ENCODE results near the gene YIPF1. TPM values are rescaled to one million over a fixed set of nuclear protein-coding genes. Genes with fewer than 3 reads are reported as not detected.
A peak's percentile ranks its signal among the peaks of the same experiment; 100 is the strongest.

Gene YIPF1
- total RNA-seq, 1 donor from 2014 or later, result 25.6 TPM

DNA sequence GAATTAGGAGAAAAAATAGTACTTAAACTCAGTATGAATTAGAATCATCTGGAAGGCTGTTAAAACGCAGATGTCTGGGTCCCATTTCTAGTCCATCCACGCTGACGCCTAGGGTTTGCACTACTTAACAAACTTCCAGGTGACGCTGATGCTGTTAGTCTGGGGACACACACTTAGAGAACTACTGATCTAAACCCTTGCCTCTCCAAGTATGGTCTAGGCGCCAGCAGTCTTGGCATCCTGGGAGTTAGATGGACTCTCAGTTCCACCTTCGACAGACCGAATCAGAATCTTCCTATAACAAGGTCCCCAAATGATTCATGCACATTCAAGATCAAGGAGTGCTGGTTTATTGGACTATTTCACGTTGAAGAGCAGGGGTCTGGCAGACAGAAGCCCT is 15.9 kb upstream of the YIPF1 start:
- Mint-ChIP-seq H3K4me1 (ENCODE audit: unreplicated experiment) (peaks cover 18% of the 10 kb centered on the region), H3K27ac (ENCODE audit: unreplicated experiment) (no peak overlapping the region), H3K9me3 (ENCODE audit: unreplicated experiment) (no peaks in the 10 kb centered on the region), H3K4me3 (ENCODE audit: unreplicated experiment) (no peak overlapping the region), H3K36me3 (ENCODE audit: unreplicated experiment) (no peaks in the 10 kb centered on the region), H3K27me3 (ENCODE audit: unreplicated experiment) (no peaks in the 10 kb centered on the region)
- no peak for DNase-seq (ENCODE audit: extremely low spot score, unreplicated experiment)
- TF ChIP-seq, protein P1, sequence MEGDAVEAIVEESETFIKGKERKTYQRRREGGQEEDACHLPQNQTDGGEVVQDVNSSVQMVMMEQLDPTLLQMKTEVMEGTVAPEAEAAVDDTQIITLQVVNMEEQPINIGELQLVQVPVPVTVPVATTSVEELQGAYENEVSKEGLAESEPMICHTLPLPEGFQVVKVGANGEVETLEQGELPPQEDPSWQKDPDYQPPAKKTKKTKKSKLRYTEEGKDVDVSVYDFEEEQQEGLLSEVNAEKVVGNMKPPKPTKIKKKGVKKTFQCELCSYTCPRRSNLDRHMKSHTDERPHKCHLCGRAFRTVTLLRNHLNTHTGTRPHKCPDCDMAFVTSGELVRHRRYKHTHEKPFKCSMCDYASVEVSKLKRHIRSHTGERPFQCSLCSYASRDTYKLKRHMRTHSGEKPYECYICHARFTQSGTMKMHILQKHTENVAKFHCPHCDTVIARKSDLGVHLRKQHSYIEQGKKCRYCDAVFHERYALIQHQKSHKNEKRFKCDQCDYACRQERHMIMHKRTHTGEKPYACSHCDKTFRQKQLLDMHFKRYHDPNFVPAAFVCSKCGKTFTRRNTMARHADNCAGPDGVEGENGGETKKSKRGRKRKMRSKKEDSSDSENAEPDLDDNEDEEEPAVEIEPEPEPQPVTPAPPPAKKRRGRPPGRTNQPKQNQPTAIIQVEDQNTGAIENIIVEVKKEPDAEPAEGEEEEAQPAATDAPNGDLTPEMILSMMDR (IDR thresholded peaks at IDR 0.05), result no peak

DNA sequence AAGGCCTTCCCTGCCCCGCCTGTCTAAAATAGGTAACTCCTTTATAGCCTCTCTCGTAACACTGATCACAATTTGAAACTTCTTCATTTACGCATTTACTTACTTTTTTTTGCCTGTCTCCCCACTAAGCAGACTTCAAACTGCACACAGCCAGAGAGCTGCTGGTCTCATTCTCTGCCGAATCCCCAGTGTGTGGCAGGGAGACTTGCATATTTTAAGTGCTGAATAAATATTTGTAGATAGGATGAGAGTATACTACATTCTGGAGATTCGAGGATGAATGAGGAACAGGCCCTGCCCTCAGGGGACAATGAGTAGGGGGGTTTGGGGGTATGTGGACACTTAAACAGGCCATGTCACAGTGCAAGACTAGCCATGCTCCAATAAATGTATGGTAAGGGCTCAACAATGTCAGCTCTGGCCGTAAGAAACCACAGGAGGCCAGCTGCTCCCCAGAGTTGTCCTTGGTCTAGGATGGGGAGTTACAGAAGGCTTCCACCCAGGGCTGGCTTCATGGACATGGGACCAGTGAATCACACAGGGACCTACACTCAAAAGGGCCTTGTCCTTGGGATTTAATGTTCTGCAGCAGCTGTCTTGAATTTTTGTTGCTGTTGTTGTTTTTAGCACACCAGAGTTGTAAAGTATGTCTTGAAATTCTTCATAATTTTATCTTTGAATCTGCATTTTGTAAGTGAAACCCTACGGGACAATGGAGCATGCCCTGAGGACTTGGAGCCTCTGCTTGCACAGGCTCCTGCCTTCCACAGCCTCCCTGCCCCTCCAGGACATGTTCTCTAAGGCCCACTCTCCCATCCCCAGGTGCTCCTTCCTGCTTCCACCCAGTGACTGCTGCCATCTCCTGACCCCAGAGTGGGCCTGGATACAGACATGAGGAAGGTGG is 12.9 kb upstream of the YIPF1 start:
- Mint-ChIP-seq H3K27me3 (ENCODE audit: unreplicated experiment) (no peaks in the 10 kb centered on the region), H3K27ac (ENCODE audit: unreplicated experiment) (peak overlapping the region; percentile 27), H3K4me1 (ENCODE audit: unreplicated experiment) (peaks cover 25% of the 10 kb centered on the region), H3K36me3 (ENCODE audit: unreplicated experiment) (no peaks in the 10 kb centered on the region), H3K9me3 (ENCODE audit: unreplicated experiment) (no peaks in the 10 kb centered on the region), H3K4me3 (ENCODE audit: unreplicated experiment) (no peak overlapping the region)
- no peak for DNase-seq (ENCODE audit: extremely low spot score, unreplicated experiment)
- TF ChIP-seq, protein P1 (IDR thresholded peaks at IDR 0.05), result no peak

DNA sequence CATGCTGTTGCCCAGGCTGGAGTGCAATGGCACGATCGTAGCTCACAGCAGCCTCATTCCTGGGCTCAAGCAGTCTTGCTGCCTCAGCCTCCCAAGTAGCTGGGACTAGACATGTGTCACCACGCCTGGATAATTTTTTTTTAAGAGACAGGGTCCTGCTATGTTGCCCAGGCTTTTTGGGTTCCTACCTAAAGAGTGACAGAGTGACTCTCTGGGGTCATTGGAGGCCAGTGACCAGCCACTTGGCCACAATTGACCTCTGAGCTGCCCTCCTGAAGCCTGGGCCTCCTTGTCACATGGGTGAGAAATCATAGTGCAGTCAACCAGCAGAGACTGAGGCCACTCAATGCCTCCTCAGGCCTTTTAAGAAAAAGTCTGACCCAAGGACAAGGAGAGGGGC is 10.1 kb upstream of the YIPF1 start:
- H3K27ac Mint-ChIP-seq (ENCODE audit: unreplicated experiment), result no peak overlapping the region
- DNase-seq (ENCODE audit: extremely low spot score, unreplicated experiment), result no peak
- no peaks in the 10 kb centered on the region for H3K36me3 Mint-ChIP-seq (ENCODE audit: unreplicated experiment)
- H3K9me3 Mint-ChIP-seq (ENCODE audit: unreplicated experiment), result no peaks in the 10 kb centered on the region
- no peak overlapping the region for H3K4me3 Mint-ChIP-seq (ENCODE audit: unreplicated experiment)
- H3K27me3 Mint-ChIP-seq (ENCODE audit: unreplicated experiment), result no peaks in the 10 kb centered on the region
- TF ChIP-seq, protein P1 (IDR thresholded peaks at IDR 0.05), result no peak
- H3K4me1 Mint-ChIP-seq (ENCODE audit: unreplicated experiment), result peaks cover 34% of the 10 kb centered on the region

DNA sequence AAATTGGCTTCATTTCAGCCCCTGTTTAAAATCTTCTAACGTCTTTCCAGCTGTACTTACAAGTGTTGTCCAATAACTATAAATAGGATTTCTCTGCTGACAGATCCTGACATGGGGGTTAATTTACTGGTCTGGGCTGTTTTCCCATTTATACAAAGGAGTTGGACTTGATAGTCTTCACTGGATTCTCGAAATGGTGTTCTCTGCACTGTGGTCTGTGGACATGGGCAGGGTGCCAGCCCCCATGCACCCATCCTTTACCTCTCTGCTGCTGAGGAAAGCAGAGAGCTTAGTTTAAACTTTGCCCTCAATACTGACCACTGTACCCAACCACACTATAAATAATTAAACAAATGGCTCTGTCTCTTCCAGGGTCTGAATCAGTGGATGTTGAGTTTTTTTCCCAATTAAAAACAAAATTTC is 9.6 kb upstream of the YIPF1 start:
- no peak for DNase-seq (ENCODE audit: extremely low spot score, unreplicated experiment)
- TF ChIP-seq, protein P1 (IDR thresholded peaks at IDR 0.05), result no peak
- Mint-ChIP-seq H3K4me3 (ENCODE audit: unreplicated experiment) (no peak overlapping the region), H3K4me1 (ENCODE audit: unreplicated experiment) (peaks cover 34% of the 10 kb centered on the region), H3K27ac (ENCODE audit: unreplicated experiment) (no peak overlapping the region), H3K27me3 (ENCODE audit: unreplicated experiment) (no peaks in the 10 kb centered on the region), H3K9me3 (ENCODE audit: unreplicated experiment) (no peaks in the 10 kb centered on the region), H3K36me3 (ENCODE audit: unreplicated experiment) (no peaks in the 10 kb centered on the region)

DNA sequence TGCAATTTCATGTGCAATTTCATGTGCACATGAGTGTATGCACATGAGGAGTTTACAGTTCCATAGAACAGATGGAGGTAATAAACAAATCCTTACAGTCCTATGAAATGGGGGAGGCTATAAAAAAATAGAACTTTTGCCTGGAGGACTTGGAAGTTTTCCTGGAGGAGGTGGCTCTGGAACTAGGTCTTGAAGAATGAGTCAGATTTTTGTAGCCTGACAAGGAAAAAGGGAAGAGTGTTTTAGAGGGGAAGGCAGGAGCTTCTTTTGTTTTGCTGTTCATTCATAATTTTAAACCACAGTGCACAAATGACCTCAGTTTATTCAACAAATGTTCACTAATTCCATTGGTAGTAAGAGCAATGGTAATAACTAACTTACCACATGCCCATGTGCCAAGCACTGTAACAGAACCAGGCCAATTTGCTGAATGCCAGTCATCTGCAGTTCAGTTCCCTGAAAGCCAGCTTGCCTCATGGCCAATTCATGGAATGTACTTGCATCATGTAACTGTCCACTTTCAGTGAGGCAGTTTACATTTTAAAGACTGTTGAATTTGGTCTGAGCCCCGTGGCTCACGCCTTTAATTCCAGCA is 7.1 kb upstream of the YIPF1 start:
- no peaks in the 10 kb centered on the region for H3K27me3 Mint-ChIP-seq (ENCODE audit: unreplicated experiment)
- DNase-seq (ENCODE audit: extremely low spot score, unreplicated experiment), result no peak
- no peaks in the 10 kb centered on the region for H3K9me3 Mint-ChIP-seq (ENCODE audit: unreplicated experiment)
- peaks cover 17% of the 10 kb centered on the region for H3K4me1 Mint-ChIP-seq (ENCODE audit: unreplicated experiment)
- no peaks in the 10 kb centered on the region for H3K36me3 Mint-ChIP-seq (ENCODE audit: unreplicated experiment)
- TF ChIP-seq, protein P1 (IDR thresholded peaks at IDR 0.05), result no peak
- peak overlapping the region; percentile 60 for H3K27ac Mint-ChIP-seq (ENCODE audit: unreplicated experiment)
- H3K4me3 Mint-ChIP-seq (ENCODE audit: unreplicated experiment), result no peak overlapping the region

All from osteocyte (in vitro differentiated cells).